Caki2 (cell line): ENCODE data around the gene PSMB5. TPM values are rescaled to one million over a fixed set of nuclear protein-coding genes. Genes with fewer than 3 reads are reported as not detected.

ENCODE experiments used
- DNase-seq: peaks from one replicate; pipeline ENCODE4 v3.0.0-alpha.2; 2015; ENCODE audit warnings: low read depth
- in situ Hi-C: cut with HindIII; loops from 2 replicates; pipeline ENCODE4 v1.10.0; 2016; ENCODE audit warnings: low sequenced_read_pairs, low pct_unique_long_range_greater_than_20kb, mixed read lengths
- total RNA-seq: library from RNA; depleted of rRNA; stranded (reverse); fragments of >200 nt; shearing (Covaris generic); gene quantifications from 2 replicates; pipeline ENCODE4 v1.2.3, GENCODE V29; 2014; ENCODE audit warnings: low replicate concordance

Gene PSMB5
- total RNA-seq, 1 experiment from 2014 or later = 270 TPM

GRCh38 chr14:23063601-23064000, 28.9 kb upstream of the PSMB5 start:
- no peak for DNase-seq
- in situ Hi-C loops = no loop called here

DNA sequence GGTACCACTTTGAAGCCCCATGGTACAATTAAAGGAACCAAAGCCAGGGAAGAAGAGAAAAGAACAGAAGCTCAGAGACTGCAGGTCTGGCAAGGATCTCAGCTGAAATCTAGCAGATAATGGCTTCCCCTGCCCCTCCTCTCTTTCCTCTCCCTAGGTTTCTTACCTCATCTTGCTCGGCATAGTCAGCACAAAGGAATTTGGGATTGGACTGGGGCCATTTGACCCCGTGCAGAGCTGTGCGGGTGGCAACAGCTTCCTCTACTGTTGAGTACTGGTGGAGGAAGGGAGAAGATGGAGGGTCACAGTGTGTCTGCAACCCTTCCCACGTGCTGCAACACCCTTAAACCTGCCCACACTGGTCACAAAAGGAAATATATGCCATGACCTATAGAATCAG, 27.3 kb upstream of the PSMB5 start:
- peak; percentile 82 for DNase-seq
- in situ Hi-C loops = no loop called here

GRCh38 chr14:23060536-23061260, 26.0 kb upstream of the PSMB5 start:
- in situ Hi-C loops = no loop called here
- no peak for DNase-seq

- DNase-seq = no peak
- in situ Hi-C loops = no loop called here
These were observed 24.2 kb upstream of the PSMB5 start for GRCh38 chr14:23058654-23059504.

DNA sequence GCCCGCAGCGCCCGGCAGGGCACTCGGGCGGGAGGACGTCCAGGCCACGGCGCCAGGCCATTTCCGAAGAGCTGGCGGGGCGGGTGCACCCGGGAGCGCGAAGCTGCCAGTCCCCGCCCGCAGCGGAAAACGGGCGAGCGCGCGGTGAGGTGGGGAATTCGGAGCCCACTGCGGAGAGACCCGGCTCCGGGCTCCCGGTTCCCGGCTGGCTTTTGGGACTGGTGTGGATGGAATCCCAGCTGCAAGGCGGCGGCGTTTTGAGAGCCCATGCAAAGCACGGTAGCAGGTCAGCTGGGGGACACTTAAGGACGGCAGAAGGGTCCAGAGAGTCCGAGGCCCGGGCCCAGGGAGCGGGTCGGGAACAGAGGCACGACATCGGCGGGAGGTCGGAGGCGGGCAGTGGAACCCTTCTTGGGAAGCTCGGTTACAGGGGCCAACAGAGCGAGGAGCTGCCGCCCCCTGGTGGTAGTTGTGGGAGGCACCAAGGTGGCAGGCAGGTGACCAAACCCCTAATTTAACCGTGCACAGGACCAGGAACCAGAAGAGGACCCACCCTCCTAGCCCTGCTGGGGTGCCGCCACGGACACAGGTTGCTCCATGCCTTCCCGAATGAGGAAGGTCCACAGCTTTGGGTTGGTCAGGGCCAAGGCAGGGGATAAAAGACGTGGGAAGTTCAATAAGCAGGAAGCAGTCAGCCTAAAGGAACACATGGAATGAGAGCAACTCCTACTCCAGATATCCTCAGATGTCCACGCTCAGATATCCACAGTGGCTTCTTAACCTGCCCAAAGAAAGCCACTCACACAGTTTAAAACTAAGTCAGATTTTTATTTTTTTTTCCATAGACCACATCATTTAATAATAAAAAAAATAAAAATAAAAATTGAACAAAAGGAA, 23.3 kb upstream of the PSMB5 start:
- peak; percentile 80 for DNase-seq
- in situ Hi-C loops = no loop called here

- DNase-seq = peak; percentile 70
These were observed 22.5 kb upstream of the PSMB5 start, which contains the start of gene CDH24 for GRCh38 chr14:23056956-23057756. Gene CDH24 (minus strand): TSS chr14:23057520. CDS start chr14:23055733, 1,787 bp downstream.

GRCh38 chr14:23056145-23056955, 21.6 kb upstream of the PSMB5 start:
- DNase-seq = peak; percentile 72

More at GRCh38 chr14:23056956-23057756, 22.5 kb upstream of the PSMB5 start, which contains the start of gene CDH24:
- in situ Hi-C loops = no loop called here

GRCh38 chr14:23055621-23056144, 21.0 kb upstream of the PSMB5 start:
- no peak for DNase-seq
- in situ Hi-C loops = no loop called here

More at GRCh38 chr14:23056145-23056955, 21.6 kb upstream of the PSMB5 start:
- in situ Hi-C loops = no loop called here

DNA sequence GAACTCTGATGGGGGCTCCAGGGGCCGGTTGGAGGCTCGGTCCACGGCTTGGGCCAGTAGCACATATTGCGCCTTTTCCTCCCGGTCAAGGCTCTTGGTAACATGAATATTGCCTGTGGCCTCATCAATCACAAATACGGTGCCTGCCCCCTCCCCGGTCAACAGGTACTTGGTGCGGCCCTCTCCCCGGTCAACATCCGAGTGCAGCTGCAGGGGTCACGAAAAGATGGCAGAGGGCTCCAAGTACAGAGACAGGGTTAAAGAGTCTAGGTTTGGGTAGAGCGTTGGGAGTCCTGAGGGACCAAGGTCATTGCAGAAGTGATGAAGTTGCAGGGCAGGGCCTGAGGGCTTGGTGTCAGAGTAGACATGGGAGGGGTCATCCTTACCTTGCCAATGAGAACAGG, 20.4 kb upstream of the PSMB5 start:
- DNase-seq = no peak
- in situ Hi-C loops = no loop called here

DNA sequence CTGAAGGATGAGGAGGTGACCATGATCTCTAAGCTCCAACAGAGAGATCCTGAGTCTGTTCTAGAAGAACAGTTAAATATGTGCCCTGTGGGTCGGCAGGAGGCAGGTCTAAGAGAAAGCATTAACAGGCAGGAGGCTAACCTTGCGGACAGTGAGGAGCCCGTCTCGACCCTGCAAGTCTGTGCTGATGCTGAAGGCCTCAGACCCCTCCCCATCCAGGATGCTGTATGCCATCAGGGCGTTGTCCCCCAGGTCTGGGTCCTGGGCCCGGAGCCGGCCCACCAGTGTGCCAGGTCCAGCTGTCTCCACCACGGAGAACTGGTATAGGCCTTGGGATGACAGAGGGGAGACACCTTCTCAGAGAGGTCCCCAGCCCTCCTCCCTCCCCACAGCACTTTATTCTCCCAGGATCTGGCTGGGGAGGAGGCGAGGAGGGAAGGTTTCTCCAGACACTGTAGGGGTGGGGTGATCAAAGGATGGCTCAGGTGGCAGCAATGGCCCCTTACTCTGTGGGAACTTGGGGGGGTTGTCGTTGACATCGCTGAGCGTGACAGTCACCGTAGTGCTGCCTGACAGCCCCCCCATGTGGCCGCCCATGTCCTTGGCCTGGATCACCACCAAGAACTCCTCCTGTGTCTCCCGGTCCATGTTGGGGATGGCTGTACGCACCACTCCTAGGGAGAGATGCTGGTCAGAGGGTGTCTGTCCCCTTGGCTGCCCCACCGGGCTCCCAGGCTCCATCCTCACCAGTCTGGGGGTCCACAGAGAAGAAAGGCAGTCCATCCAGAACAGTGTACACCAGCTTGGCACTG, 19.5 kb upstream of the PSMB5 start:
- in situ Hi-C loops = no loop called here
- DNase-seq = no peak

- no peak for DNase-seq
- in situ Hi-C loops = no loop called here
These were observed 18.7 kb upstream of the PSMB5 start for GRCh38 chr14:23053426-23053825.

DNA sequence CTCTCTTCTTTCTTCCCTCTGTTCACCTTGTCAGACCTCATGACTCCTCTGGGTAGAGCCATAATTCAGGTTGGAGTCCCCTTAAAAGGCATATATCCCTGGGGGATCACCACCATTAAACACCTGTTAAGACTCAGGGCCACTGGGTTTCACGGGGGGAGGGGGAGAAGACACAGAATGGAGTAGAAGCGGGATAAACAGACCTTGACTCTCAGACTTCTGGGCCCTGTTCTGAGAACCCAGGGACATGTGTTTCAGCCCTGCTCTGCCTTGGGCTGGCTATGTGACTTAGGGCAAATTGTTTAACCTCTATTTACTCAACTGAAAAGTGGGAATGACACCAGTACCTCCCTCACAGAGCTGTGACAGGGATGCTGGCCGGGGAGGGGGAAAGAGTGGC, 18.0 kb upstream of the PSMB5 start:
- no peak for DNase-seq
- in situ Hi-C loops = no loop called here

DNA sequence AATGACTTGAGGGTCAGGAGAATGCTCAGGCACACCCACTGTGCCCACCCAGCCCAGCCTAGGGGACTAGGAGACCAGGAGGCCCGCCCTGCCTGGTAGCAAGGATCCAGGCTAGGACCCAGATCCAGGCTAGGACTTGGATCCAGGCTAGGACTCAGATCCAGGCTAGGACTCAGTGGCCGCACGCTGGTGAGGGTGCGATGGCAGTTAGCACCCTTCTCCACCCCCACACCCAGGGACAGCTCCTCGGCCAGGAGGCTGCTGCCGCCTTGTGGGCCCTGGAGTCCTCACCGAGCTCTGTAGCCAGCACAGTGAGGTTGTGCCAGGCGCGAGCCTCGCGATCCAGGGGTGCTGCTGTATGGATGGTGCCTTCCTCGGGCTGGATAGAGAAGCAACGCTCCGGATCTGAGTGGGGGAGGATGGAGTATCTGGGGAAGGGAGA, 17.5 kb upstream of the PSMB5 start:
- in situ Hi-C loops = no loop called here
- no peak for DNase-seq

- DNase-seq = no peak
- in situ Hi-C loops = no loop called here
These were observed 16.7 kb upstream of the PSMB5 start for GRCh38 chr14:23051141-23052057.

DNA sequence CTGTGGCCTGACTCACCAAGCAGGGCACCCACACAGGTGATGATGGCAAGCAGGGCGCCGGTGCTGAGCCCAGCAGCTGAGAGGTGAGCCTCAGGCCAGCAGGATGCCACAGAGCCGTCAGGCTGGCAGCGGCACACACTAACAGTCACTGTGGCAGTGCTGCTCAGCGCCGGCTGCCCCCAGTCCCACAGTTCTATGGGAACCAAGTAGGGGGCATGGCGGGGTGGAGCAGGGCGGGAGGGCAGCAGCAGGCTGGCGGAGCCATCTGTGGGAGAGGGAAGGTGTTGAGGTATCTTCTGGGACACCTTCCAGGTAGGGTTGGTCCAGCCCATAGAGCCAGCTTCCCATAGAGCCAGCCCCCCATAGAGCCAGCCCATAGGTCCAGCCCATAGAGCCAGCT, 14.3 kb upstream of the PSMB5 start:
- in situ Hi-C loops = no loop called here
- no peak for DNase-seq
